Hypothalamus (tissue), 51 donors: ENCODE results near the gene RAD18.

ENCODE experiments used
- DNase-seq, 51 donors: peaks; one replicate each; lab custom pipeline; 2025; lab: John Stamatoyannopoulos, UW

Gene RAD18

DNA sequence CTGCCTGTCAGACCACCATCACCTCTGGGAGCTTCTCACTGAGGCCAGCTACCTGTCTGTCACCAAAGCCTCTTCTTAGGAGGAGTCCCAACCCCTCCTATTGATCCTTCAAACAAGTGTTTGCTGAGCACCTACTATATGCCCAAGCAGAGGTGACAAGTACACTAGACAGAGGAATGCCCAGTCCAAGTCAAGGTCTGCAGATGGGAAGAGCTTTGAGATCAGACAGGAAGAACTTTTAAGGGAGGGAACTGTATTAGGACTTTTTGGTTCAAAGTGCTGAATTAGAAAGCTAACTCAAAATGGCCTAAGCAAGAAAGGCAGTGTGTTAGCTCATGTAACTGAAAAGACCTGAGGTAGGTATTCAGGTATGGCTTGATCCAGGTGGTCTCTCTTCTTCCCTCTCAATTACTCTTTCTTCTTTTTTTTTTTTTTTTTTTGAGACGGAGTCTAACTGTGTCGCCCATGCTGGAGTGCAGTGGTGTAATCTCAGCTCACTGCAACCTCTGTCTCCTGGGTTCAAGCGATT lies 3.6 kb upstream of the RAD18 start:
- no peak for DNase-seq

DNA sequence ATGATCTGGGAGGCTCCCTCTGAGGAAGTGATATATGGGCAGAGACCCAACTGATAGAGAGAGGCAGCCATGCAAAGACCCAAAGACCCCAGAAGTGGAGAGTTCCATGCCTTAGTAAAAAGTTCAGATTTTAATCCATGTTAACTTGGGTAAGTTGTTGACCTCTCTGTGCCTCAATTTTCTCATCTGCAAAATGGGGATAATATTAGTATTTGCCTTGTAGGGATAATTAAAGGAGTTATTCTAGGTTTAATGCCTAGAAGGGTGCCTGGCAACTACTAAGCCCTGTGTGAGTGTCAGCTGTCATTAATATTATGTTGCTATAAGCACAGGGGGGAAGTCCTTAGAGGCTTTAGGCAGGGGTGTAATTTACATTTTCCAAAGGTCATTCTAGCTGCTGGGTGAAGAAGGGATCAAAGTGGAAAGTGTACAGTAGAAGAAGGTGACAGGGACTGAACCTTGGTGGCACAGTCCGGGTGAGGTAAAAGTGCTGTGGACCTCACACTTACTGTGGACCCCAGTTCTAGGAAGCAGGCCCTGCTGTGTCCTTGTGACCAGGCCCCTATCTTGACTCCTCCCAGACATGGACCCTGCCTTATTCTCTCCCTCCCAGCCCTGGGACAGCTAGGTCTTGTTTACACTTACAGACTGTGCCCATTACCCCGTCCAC lies 3.0 kb upstream of the RAD18 start:
- no peak for DNase-seq

- DNase-seq, result peak in 2 of 51 donors; percentile 5 to 30
Measured at GRCh38 chr3:8964436-8965370, 1.4 kb upstream of the RAD18 start.

GRCh38 chr3:8962226-8962861 lies 928 bp downstream of the RAD18 start:
- DNase-seq, result no peak

DNA sequence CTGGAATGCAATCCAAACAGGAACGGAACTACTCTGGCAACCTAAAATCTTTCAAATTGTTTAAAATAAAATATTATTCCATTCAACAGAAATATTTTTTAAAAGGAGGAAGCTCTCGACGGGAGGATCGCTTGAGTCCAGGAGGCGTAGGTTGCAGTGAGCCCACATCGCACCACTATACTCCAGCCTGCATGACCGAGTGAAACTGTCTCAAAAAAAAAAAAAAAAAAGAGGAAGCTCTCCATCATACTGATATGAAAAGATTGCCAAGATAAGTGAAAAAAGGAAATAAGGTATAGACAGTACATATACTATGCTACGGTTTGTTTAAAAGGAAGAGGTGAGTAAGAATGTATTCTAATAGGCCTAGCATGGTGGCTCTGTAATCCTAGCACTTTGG lies 3.6 kb downstream of the RAD18 start:
- DNase-seq, result no peak

DNA sequence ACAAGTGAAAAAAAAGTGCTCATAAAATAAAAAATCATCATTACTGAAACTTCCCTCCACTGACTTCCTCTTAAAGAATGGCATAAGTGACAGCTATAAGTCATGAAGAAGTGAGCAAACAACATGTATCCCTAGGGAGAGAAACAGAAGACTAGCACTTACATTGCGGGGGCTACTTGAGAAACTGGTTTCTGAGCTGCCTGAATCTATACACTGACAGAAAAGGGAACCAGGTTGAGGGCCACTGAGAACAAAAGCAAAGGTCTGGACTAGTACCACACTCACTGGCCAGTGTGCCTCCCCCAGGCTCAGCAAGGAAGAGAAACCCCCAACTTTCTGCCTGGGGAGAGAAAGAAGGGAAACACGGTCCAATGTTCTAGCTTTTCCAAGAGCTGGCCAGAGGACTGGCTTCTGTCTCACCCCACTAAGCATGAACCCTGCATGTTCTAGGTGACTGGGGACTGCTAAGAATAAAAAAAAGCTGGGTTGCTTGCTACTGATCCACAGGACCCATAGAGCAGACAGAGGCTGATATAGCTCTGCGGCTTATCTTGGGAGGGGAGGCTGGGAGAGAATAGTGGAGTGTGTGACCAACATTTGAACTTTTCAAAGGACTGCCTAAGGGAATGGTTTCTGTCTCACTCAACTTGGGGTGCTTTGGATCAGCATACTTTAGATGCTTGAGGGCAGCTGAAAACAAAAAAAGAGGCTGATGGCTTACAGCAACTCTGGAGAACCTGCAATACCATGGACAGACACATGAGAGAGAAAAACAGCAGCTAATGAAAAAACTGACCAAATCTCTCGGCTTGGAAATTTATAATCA lies 8.1 kb downstream of the RAD18 start:
- DNase-seq, result no peak

DNA sequence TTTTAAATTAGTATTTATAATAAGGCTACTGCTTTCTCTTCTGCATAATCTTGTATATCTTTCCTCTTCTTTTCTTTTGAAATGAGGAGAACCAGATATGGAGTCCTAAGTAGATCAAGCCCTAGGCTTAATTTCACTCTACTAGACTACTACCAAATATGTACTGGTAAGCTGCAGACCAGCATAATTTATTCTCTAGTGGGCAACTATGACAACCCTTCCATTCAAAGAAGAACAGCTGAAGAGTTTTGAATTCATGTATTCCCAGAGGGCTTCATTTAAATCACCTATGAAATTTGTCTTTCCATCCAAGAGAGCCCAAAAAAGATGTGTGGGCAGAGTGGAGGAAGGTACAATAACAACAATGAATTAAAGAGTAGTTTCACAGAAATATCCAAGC lies 10.0 kb downstream of the RAD18 start:
- no peak for DNase-seq

DNA sequence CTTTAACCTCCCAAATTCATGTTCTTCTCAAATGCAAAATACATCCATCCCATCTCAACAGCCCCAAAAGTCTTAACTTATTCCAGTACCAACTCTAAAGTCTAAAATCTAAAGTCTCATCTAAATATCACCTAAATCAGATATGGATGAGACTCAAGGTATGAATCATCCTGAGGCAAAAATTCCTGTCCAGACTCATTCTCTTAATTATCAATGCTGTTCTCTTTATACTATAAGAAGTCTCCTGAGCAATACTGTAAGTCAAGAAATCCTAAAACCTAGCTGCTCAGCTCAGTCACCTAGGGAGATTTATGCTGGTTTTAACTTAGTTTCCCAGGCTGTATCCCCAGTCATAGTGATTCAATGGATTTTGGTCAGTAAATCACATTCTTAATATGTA lies 11.1 kb downstream of the RAD18 start:
- no peak for DNase-seq

- no peak for DNase-seq
Measured at GRCh38 chr3:8945890-8946600, 17.2 kb downstream of the RAD18 start.

DNA sequence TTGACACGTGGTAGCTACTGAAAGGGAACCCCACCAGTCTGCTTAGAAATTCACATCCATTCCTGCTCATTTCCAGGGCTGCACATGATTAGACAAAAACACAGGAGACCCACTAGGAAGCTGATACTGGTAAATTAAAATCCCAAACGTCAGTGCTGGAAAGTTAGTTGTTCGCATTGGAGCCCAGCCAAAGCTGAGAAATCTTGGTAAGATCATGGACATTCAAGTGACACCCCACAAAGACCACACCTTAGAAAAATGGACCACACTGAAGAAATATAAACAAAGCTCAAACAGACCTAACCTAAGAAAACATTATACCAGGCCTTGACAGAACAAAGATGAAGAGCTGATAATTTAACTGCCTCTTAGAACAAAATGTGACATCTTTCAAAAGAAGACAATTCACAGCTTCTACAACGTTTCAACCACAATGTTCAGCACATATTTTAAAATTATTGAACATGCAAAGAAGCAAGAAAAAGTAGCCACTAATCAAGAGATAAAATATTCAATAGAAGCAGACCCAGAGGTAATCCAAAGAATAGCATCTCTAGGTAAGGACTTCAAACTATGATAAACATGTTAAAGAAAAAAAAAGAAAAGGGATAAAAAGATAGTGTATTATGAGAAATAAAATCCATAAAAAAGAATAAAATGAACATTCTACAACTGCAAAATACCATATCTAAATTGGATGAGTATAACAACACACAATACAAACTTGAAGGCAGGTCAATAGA lies 20.4 kb downstream of the RAD18 start:
- no peak for DNase-seq

DNA sequence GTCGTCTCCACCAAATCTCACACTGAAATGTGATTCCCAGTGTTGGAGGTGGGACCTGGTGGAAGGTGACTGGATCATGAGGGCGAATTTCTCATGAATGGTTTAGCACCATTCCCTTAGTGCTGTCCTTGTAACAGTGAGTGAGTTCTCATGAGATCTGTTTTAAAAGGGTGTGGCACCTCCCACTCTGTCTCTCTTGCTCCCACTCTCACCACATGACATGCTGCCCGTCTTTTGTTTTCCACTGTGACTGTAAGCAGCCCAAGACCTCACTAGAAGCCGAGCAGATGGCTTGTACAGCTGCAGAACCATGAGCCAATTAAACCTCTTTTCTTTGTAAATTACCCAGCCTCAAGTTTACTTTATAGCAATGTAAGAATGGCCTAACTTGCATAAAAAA lies 21.2 kb downstream of the RAD18 start:
- DNase-seq, result no peak

DNA sequence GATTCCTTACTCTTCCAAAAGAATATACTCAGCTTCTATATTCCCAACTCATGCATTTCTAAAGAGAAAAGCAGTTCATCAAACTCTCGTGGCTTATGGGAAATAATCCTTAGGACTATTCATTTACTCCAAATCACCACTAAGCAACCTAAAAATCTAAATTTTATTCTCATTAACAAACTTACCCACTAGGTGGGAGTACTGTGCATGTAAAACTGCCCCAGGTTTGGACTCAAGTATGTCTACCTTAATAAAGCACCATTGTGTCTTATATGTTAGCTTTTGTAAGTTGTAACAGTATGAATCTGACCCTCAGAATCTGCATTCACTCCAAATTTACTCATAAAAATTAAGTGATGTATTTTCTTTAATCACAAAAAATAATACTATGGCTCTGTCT lies 25.3 kb downstream of the RAD18 start:
- no peak for DNase-seq

- DNase-seq, result no peak
Measured at GRCh38 chr3:8937064-8938020, 25.9 kb downstream of the RAD18 start.

- no peak for DNase-seq
Measured at GRCh38 chr3:8932507-8932906, 30.8 kb downstream of the RAD18 start.

DNA sequence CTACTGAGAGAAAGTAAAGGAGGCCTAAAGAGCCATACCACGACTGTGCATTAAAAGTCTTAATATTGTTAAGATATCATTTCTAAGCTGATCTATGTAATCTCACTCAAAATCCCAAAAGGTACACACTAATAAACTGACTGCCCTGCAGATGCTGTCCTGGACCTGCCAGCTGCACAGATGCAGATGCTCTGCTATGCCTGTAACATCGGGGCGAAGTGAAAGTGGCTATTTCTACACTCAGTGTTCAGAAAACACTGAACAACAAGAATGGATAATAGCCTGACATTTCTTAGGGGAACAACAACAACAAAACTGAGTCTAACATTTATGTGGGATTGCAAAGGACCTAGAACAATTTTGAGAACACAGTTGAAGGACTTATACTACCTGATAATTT lies 31.9 kb downstream of the RAD18 start:
- peak in 7 of 51 donors; percentile 0 to 8 (median 1) for DNase-seq

GRCh38 chr3:8929860-8930259 lies 33.4 kb downstream of the RAD18 start:
- no peak for DNase-seq

GRCh38 chr3:8914491-8914890 lies 48.8 kb downstream of the RAD18 start:
- no peak for DNase-seq

- DNase-seq, result no peak
Measured at GRCh38 chr3:8911781-8912180, 51.5 kb downstream of the RAD18 start.
